GM12878 (cell line): Measurements from ENCODE around the gene FOXJ3. TPM values are rescaled to one million over a fixed set of nuclear protein-coding genes. Genes with fewer than 3 reads are reported as not detected.

Experiments used
- ATAC-seq: fragments of 200-7000 bp; cut with Tn5 transposase; 3 replicates; pipeline ENCODE4 v1.9.1; 2020; ENCODE audit warnings: mild to moderate bottlenecking, moderate library complexity
- BruUV-seq: library from RNA; stranded (reverse); fragments of 400-500 nt; replicated peaks from 2 replicates; lab custom pipeline; 2021; lab: Mats Ljungman, UMichigan
- CTCF ChIA-PET: fragments of 300-600 bp; sonication (Branson Sonifier 250); formaldehyde crosslinking; extraction: SDS; loops from one replicate; lab custom pipeline; 2021; ENCODE audit warnings: inconsistent platforms; lab: Yijun Ruan, JAX
- POLR2A ChIA-PET: fragments of 350-600 bp; formaldehyde crosslinking; extraction: SDS; loops from one replicate; lab custom pipeline; 2021; ENCODE audit warnings: inconsistent platforms; lab: Charles Lee
- RAD21 ChIA-PET: fragments of 300-600 bp; sonication (Branson Sonifier 250); formaldehyde crosslinking; loops from one replicate; lab custom pipeline; 2023; ENCODE audit warnings: antibody characterized with exemption; ENCODE audit not compliant: unreplicated experiment; lab: Charles Lee
- SMC1A ChIA-PET: fragments of 300-600 bp; sonication (Branson Sonifier 250); formaldehyde crosslinking; loops from one replicate; lab custom pipeline; 2023; ENCODE audit not compliant: unreplicated experiment, uncharacterized antibody; lab: Charles Lee
- DNase-seq: peaks from one replicate; pipeline ENCODE4 v3.0.0-alpha.2; 2011; ENCODE audit warnings: low read depth, low spot score
- FAIRE-seq: peaks from 3 replicates; lab custom pipeline; 2011; peaks lifted over from hg19 to GRCh38; lab: Jason Lieb, UNC
- H2AFZ ChIP-seq: 2 replicates; pipeline ENCODE4 v1.6.0; 2011; ENCODE audit warnings: low read depth, low read length, control low read depth; ENCODE audit not compliant: control insufficient read depth
- H3K27ac ChIP-seq: 2 replicates; pipeline ENCODE4 v1.5.1; 2011; ENCODE audit warnings: control low read depth; ENCODE audit not compliant: control insufficient read depth, insufficient read depth
- H3K27me3 ChIP-seq, 2 experiments: replicated peaks in 1 of 2; 2 replicates each; pipeline versions ENCODE4 v1.6.0 to v1.6.1; 2011; ENCODE audit warnings: low read length in 1 of 2; ENCODE audit not compliant: control insufficient read depth in 2 of 2, insufficient read depth in 2 of 2
- H3K36me3 ChIP-seq, 2 experiments: 2 replicates each; pipeline ENCODE4 v1.5.1; 2011; ENCODE audit warnings: low read length in 1 of 2; ENCODE audit not compliant: control insufficient read depth in 2 of 2, insufficient read depth in 2 of 2
- H3K4me1 ChIP-seq: 2 replicates; pipeline ENCODE4 v1.6.1; 2011; ENCODE audit warnings: mild to moderate bottlenecking, low read length, moderate library complexity, mixed read lengths; ENCODE audit not compliant: control insufficient read depth, insufficient read depth
- H3K4me2 ChIP-seq: 2 replicates; pipeline ENCODE4 v1.6.0; 2011; ENCODE audit warnings: control low read depth; ENCODE audit not compliant: control insufficient read depth, insufficient read depth
- H3K4me3 ChIP-seq: fragments of 200-600 bp; sonication (generic); 2 replicates; pipeline ENCODE4 v1.5.1; 2016
- H3K79me2 ChIP-seq: 2 replicates; pipeline ENCODE4 v1.6.0; 2011; ENCODE audit warnings: low read length; ENCODE audit not compliant: control insufficient read depth, insufficient read depth
- H3K9ac ChIP-seq: 2 replicates; pipeline ENCODE4 v1.8.0; 2011; ENCODE audit warnings: low read length, control low read depth, mixed read lengths; ENCODE audit not compliant: control insufficient read depth, insufficient read depth
- H3K9me3 ChIP-seq: replicated peaks from 3 replicates; pipeline ENCODE4 v1.5.1; 2011; ENCODE audit warnings: mild to moderate bottlenecking, low read length; ENCODE audit not compliant: control insufficient read depth, insufficient read depth
- H4K20me1 ChIP-seq: 2 replicates; pipeline ENCODE4 v1.6.0; 2011; ENCODE audit not compliant: control insufficient read depth, insufficient read depth
- ASH2L ChIP-seq: fragments of 300-600, 200-600 bp; sonication (generic); IDR thresholded peaks from 2 replicates; pipeline ENCODE4 v1.6.1; 2017; ENCODE audit warnings: low read depth, mild to moderate bottlenecking, borderline replicate concordance
- BACH1 ChIP-seq: fragments of 450-650 bp; IDR thresholded peaks from 2 replicates; pipeline ENCODE4 v1.6.1; 2017; ENCODE audit warnings: mild to moderate bottlenecking, borderline replicate concordance
- CBX3 ChIP-seq: fragments of 200-600 bp; sonication (generic); IDR thresholded peaks from 2 replicates; pipeline ENCODE4 v1.6.1; 2016; ENCODE audit warnings: low read depth, borderline replicate concordance
- HDAC2 ChIP-seq: fragments of 200-600 bp; sonication (generic); IDR thresholded peaks from 2 replicates; pipeline ENCODE4 v1.6.1; 2017
- IRF3 ChIP-seq: fragments of 450-650 bp; IDR thresholded peaks from 2 replicates; pipeline ENCODE4 v1.6.1; 2014; ENCODE audit warnings: mild to moderate bottlenecking
- SIN3A ChIP-seq: IDR thresholded peaks from 2 replicates; pipeline ENCODE4 v1.6.1; 2012; ENCODE audit warnings: low read depth, low read length, improper control_type of control experiment
- STAT3 ChIP-seq: IDR thresholded peaks from 2 replicates; pipeline ENCODE4 v1.6.1; 2011; ENCODE audit warnings: low read depth, low read length, improper control_type of control experiment
- ZBTB11 ChIP-seq: fragments of 450-650 bp; formaldehyde crosslinking; IDR thresholded peaks from 2 replicates; pipeline ENCODE4 v1.5.0; 2022; ENCODE audit warnings: mild to moderate bottlenecking, missing genetic modification characterization
- WGBS: methylation state at CpG from one replicate; pipeline ENCODE4 v1.1.6; 2016; ENCODE audit warnings: low lambda C conversion rate; ENCODE audit not compliant: insufficient replicate concordance, insufficient coverage; ENCODE audit errors: missing lambda C conversion rate; 5-methylcytosine and 5-hydroxymethylcytosine counted together
- in situ Hi-C: fragments of 300-500 bp; cut with MboI; formaldehyde crosslinking; loops from 9 replicates; pipeline ENCODE4 v1.14.3; 2018; ENCODE audit warnings: mixed read lengths
- intact Hi-C: fragments of 100-400 bp; cut with micrococcal nuclease; formaldehyde crosslinking; loops from one replicate; pipeline ENCODE4 v1.14.2; 2022; ENCODE audit not compliant: unreplicated experiment
- polyA plus RNA-seq, 11 experiments: library from polyadenylated mRNA; depleted of rRNA in 4 of 11; unstranded in 6 of 11; stranded (reverse) in 5 of 11; fragments of >200 nt; fragmentation: Nextera tagmentation in 4 of 11; fragmentation: Illumina TruSeq in 1 of 11; extraction: Ambion mirVana in 4 of 11; extraction: Trizol in 1 of 11; gene quantifications; 1 replicate in 1 of 11; 2 replicates in 10 of 11; pipeline versions ENCODE4 v1.2.1 to v1.2.3, GENCODE V29; 2011 to 2016; ENCODE audit warnings: inconsistent platforms in 2 of 11, missing spikeins in 2 of 11, low read depth in 1 of 11
- total RNA-seq, 4 experiments: library from RNA; depleted of rRNA in 3 of 4; stranded (reverse); fragments of >200 nt in 3 of 4; fragmentation: Illumina TruSeq in 1 of 4; extraction: Trizol in 1 of 4; gene quantifications; 2 replicates each; pipeline versions ENCODE4 v1.2.1 to v1.2.3, GENCODE V29; 2013 to 2021

FOXJ3 gene
- total and polyA plus RNA-seq, 10 of the 15 experiments (the other 5 are each of a cell fraction or from before 2014, with no cell fraction given), result 9.5 to 54.2 (median 24.7) TPM

GRCh38 chr1:42305639-42306038 is 29.4 kb downstream of the FOXJ3 start:
- Histone ChIP-seq H2AFZ (no peak overlapping the region), H3K4me2 (no peak overlapping the region), H4K20me1 (no peaks in the 10 kb centered on the region), H3K9ac (no peak overlapping the region), H3K4me1 (no peaks in the 10 kb centered on the region), H3K4me3 (no peak overlapping the region), H3K36me3 (peaks cover 6 to 17% of the 10 kb centered on the region in 2 experiments), H3K79me2 (peaks cover 20% of the 10 kb centered on the region), H3K27me3 (no peaks in the 10 kb centered on the region), H3K27ac (no peak overlapping the region), H3K9me3 (peaks cover 18% of the 10 kb centered on the region)
- WGBS, result 97% methylated on average over 5 of the region's 5 CpGs
- no peak for DNase-seq
- no peak for ATAC-seq
- ChIA-PET RAD21 (no interaction called here), SMC1A (interaction anchor here (1.3 to 2.2 kb wide), 2 partner anchors 10 to 20 kb away, joined by 3 to 6 read pairs; no protein-coding TSS in a partner anchor), CTCF (interaction anchor here (1.3 to 2.1 kb wide), 2 partner anchors 10 to 132 kb away, joined by 4 to 7 read pairs; no protein-coding TSS in a partner anchor), POLR2A (interaction anchor here (0.6 kb wide), 1 partner anchor 11 kb away, joined by 3 read pairs; no protein-coding TSS in a partner anchor)
- no peak for FAIRE-seq
- BruUV-seq, result no TSS peak
- in situ Hi-C loops, result no loop called here
- intact Hi-C loops, result no loop called here
- TF ChIP-seq IRF3 (no peak), STAT3 (no peak), SIN3A (no peak), BACH1 (no peak), HDAC2 (no peak), ZBTB11 (CRISPR knock-in tag) (no peak), CBX3 (no peak), ASH2L (no peak)
